Testis (tissue), 3 donors: ENCODE data around the gene LRP1. TPM values are rescaled to one million over a fixed set of nuclear protein-coding genes. Genes with fewer than 3 reads are reported as not detected.

Experiments used
- DNase-seq: peaks from one replicate; pipeline ENCODE4 v3.0.0-alpha.2; 2019
- H3K27ac ChIP-seq, 2 donors: fragments of 200-600 bp; sonication (generic); one replicate each; pipeline ENCODE4 v1.5.1; 2019
- H3K27me3 ChIP-seq: fragments of 200-600 bp; sonication (generic); one replicate; pipeline ENCODE4 v1.5.1; 2019
- H3K36me3 ChIP-seq: fragments of 200-600 bp; sonication (generic); one replicate; pipeline ENCODE4 v1.5.1; 2017; ENCODE audit warnings: low read depth; ENCODE audit errors: missing control alignments
- H3K4me1 ChIP-seq: fragments of 200-600 bp; sonication (generic); one replicate; pipeline ENCODE4 v1.5.1; 2019
- H3K4me3 ChIP-seq, 2 donors: fragments of 200-600 bp; sonication (generic); one replicate each; pipeline ENCODE4 v1.5.1; 2017 to 2019
- H3K9me3 ChIP-seq: fragments of 200-600 bp; sonication (generic); one replicate; pipeline ENCODE4 v1.5.1; 2017
- POLR2A ChIP-seq: fragments of 450-650 bp; IDR thresholded peaks from one replicate; pipeline ENCODE4 v1.6.1; 2017; ENCODE audit warnings: antibody characterized with exemption, mild to moderate bottlenecking, moderate library complexity
- WGBS, 2 donors: methylation state at CpG; one replicate each; pipeline ENCODE4 v1.1.5; 2018; 5-methylcytosine and 5-hydroxymethylcytosine counted together
- intact Hi-C: fragments of 100-400 bp; cut with DNase I; formaldehyde crosslinking; loops from one replicate; pipeline ENCODE4 v1.15.1; 2023; ENCODE audit warnings: low total_unique reads
- polyA plus RNA-seq: library from polyadenylated mRNA; stranded (reverse); fragments of 350-450 nt; fragmentation: Illumina TruSeq; extraction: RNeasy Lipid Tissue Mini Kit (QIAGEN cat#74804); gene quantifications from one replicate; pipeline ENCODE4 v1.2.3, GENCODE V29; 2014; ENCODE audit warnings: low read depth, low replicate concordance; ENCODE audit not compliant: insufficient read depth
- total RNA-seq, 2 donors: library from RNA; depleted of rRNA; stranded (reverse); fragments of >200 nt; gene quantifications; one replicate each; pipeline ENCODE4 v1.2.3, GENCODE V29; 2016
- TF ChIP-seq, protein P1 (sequence below), 3 experiments: fragments of 450-650 bp in 2 of 3; fragments of 200-600 bp in 1 of 3; sonication (generic) in 1 of 3; IDR thresholded peaks; one replicate each; pipeline ENCODE4 v1.5.1; 2016 to 2019; ENCODE audit warnings: antibody characterized with exemption in 3 of 3, mild to moderate bottlenecking in 2 of 3, moderate library complexity in 1 of 3

Gene LRP1
- total and polyA plus RNA-seq, 3 donors from 2014 or later = 82.4 to 200 (median 135) TPM

GRCh38 chr12:57242329-57242690 lies 114.0 kb downstream of the LRP1 start:
- intact Hi-C loops = no loop called here
- no peak for DNase-seq
- TF ChIP-seq, protein P1, sequence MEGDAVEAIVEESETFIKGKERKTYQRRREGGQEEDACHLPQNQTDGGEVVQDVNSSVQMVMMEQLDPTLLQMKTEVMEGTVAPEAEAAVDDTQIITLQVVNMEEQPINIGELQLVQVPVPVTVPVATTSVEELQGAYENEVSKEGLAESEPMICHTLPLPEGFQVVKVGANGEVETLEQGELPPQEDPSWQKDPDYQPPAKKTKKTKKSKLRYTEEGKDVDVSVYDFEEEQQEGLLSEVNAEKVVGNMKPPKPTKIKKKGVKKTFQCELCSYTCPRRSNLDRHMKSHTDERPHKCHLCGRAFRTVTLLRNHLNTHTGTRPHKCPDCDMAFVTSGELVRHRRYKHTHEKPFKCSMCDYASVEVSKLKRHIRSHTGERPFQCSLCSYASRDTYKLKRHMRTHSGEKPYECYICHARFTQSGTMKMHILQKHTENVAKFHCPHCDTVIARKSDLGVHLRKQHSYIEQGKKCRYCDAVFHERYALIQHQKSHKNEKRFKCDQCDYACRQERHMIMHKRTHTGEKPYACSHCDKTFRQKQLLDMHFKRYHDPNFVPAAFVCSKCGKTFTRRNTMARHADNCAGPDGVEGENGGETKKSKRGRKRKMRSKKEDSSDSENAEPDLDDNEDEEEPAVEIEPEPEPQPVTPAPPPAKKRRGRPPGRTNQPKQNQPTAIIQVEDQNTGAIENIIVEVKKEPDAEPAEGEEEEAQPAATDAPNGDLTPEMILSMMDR (IDR thresholded peaks at IDR 0.05) = no peak
- Histone ChIP-seq H3K27ac (no peak overlapping the region), H3K27me3 (no peaks in the 10 kb centered on the region), H3K9me3 (no peaks in the 10 kb centered on the region), H3K36me3 (no peaks in the 10 kb centered on the region), H3K4me3 (peak overlapping the region in 1 of 2 donors; percentile 31), H3K4me1 (peaks cover 34% of the 10 kb centered on the region)
- WGBS, 2 donors = 5 to 6% methylated on average over 4 to 18 of the region's 18 CpGs

GRCh38 chr12:57242691-57243454 lies 114.6 kb downstream of the LRP1 start:
- intact Hi-C loops = no loop called here
- no peak for TF ChIP-seq POLR2A
- TF ChIP-seq, protein P1 (IDR thresholded peaks at IDR 0.05) = peak; percentile 18 to 53 (median 51)
- Histone ChIP-seq H3K4me3 (peak overlapping the region; percentile 31 to 40), H3K36me3 (no peaks in the 10 kb centered on the region), H3K27ac (no peak overlapping the region), H3K27me3 (no peaks in the 10 kb centered on the region), H3K4me1 (peaks cover 33% of the 10 kb centered on the region), H3K9me3 (no peaks in the 10 kb centered on the region)
- WGBS, 2 donors = 4 to 8% methylated on average over 15 to 41 of the region's 45 CpGs
- peak; percentile 65 for DNase-seq

DNA sequence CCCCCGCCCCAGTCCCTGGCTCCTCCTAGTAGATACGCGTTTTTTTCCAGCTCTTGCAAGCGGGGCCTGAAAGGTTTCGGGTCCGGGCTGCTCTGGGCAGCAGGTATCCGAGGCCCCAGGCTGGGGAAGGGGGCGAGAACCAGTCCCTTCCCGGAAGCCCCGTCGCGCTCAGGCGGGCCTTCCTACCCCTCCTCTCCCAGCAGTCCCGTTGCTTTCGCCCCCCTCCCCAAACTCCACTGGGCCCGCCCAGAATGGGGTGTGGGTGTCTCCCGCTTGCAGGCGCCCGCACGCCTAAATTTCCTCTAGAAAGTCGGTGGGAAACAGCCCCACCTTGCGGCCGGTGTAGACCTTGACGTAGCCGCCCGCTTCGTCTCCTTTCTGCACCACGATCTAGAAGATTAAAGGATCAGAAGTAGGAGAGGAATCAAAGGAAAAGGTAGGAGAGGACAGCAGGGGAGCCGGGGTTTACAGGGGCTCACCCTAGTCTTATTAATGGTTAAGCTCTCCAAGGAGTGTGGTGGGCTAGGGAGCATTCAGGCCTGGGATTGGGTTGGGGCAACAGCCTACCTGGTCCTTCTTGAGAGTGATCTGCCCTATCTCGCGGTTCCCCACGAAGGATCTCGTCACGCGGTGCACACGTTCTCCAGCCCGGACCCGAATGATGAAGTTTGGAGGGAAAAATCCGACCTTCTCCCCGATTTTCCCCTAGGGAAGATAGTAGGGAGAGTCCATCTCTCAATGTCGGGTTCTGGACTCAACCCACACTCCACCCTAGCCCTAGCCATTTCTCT lies 115.4 kb downstream of the LRP1 start:
- no peaks in the 10 kb centered on the region for H3K9me3 ChIP-seq
- H3K27me3 ChIP-seq = no peaks in the 10 kb centered on the region
- no peak overlapping the region for H3K27ac ChIP-seq
- 12 to 16% methylated on average over 34 to 41 of the region's 41 CpGs for WGBS, 2 donors
- peaks cover 25% of the 10 kb centered on the region for H3K4me1 ChIP-seq
- H3K4me3 ChIP-seq = peak overlapping the region; percentile 31 to 40
- no peaks in the 10 kb centered on the region for H3K36me3 ChIP-seq
- intact Hi-C loops = no loop called here
- TF ChIP-seq POLR2A = no peak
- TF ChIP-seq, protein P1 (IDR thresholded peaks at IDR 0.05) = peak; percentile 54 to 62 (median 59)
- DNase-seq = peak; percentile 76

DNA sequence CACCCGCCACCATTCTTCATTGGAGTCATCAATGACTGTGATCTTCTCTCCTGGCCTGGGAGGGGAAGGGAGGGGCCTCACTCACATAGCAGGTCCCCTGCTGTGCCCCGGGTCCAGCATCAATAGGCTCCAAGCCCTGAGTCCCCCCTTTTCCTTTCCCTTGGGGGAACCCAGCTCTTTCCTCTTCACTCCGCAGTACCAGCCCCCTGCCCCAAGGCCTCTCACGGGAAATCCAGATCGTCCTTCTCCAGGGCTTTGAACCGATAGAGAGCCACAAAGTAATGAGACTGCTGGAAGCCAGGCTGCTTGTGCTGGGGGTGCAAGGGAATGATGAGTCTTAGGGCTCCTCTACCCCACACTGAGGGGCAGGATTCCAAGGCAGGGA lies 116.0 kb downstream of the LRP1 start:
- Histone ChIP-seq H3K4me1 (peaks cover 23% of the 10 kb centered on the region), H3K27ac (no peak overlapping the region), H3K4me3 (no peak overlapping the region), H3K36me3 (no peaks in the 10 kb centered on the region), H3K9me3 (no peaks in the 10 kb centered on the region), H3K27me3 (no peaks in the 10 kb centered on the region)
- WGBS, 2 donors = 53 to 62% methylated on average over 6 of the region's 6 CpGs
- no peak for DNase-seq
- intact Hi-C loops = no loop called here
- TF ChIP-seq, protein P1 (IDR thresholded peaks at IDR 0.05) = no peak
- TF ChIP-seq POLR2A = no peak
